SK-N-SH (cell line): ENCODE measurements around the gene NOP56.

Experiments used
- CHD2 ChIP-seq: fragments of 150-350 bp; IDR thresholded peaks from 2 replicates; pipeline ENCODE4 v1.6.1; 2018; ENCODE audit warnings: low read length; ENCODE audit not compliant: partially characterized antibody
- ELF1 ChIP-seq: IDR thresholded peaks from 2 replicates; pipeline ENCODE4 v1.4.0; 2012
- EP300 ChIP-seq, 2 experiments: IDR thresholded peaks; 2 replicates each; pipeline versions ENCODE4 v1.4.0 to v1.6.1; 2012; ENCODE audit warnings: borderline replicate concordance in 1 of 2, low read depth in 1 of 2, low read length in 1 of 2
- EZH2phosphoT487 ChIP-seq: fragments of 200-600 bp; sonication (generic); IDR thresholded peaks from 2 replicates; pipeline ENCODE4 v1.6.1; 2017; ENCODE audit warnings: low read depth, mixed run types, mild to moderate bottlenecking, antibody characterized with exemption, moderate library complexity, borderline replicate concordance
- FOXJ3 ChIP-seq: sonication (generic); formaldehyde crosslinking; IDR thresholded peaks from 2 replicates; pipeline ENCODE4 v1.5.1; 2020; ENCODE audit warnings: mild to moderate bottlenecking, missing genetic modification reagents
- GABPA ChIP-seq: IDR thresholded peaks from 2 replicates; pipeline ENCODE4 v1.4.0; 2012; ENCODE audit warnings: low read depth, mild to moderate bottlenecking
- GATA2 ChIP-seq: sonication (generic); formaldehyde crosslinking; IDR thresholded peaks from 2 replicates; pipeline ENCODE4 v1.5.0; 2020; ENCODE audit warnings: mild to moderate bottlenecking, missing genetic modification reagents
- NRF1 ChIP-seq: IDR thresholded peaks from 2 replicates; pipeline ENCODE4 v1.6.1; 2012; ENCODE audit warnings: low read depth, mild to moderate bottlenecking, low read length
- POLR2AphosphoS5 ChIP-seq: IDR thresholded peaks from 2 replicates; pipeline ENCODE4 v1.6.1; 2012; ENCODE audit warnings: low read depth, low read length
- SIN3A ChIP-seq: IDR thresholded peaks from 2 replicates; pipeline ENCODE4 v1.6.1; 2012; ENCODE audit warnings: low read depth, mild to moderate bottlenecking, low read length, moderate library complexity, borderline replicate concordance
- YY1 ChIP-seq: IDR thresholded peaks from 2 replicates; pipeline ENCODE4 v1.4.0; 2012; ENCODE audit warnings: low read depth, mild to moderate bottlenecking
- TF ChIP-seq, protein P1 (sequence below): IDR thresholded peaks from 2 replicates; pipeline ENCODE4 v1.4.0; 2012; ENCODE audit warnings: low read depth, borderline replicate concordance
- TF ChIP-seq, protein P2 (sequence below): fragments of 200-600 bp; sonication (generic); IDR thresholded peaks from 2 replicates; pipeline ENCODE4 v1.6.1; 2017; ENCODE audit warnings: antibody characterized with exemption, mild to moderate bottlenecking, moderate library complexity
- TF ChIP-seq, protein P3 (sequence below): IDR thresholded peaks from 2 replicates; pipeline ENCODE4 v1.6.1; 2012; ENCODE audit warnings: mild to moderate bottlenecking, low read depth, low read length, moderate library complexity

GRCh38 chr20:2610941-2611720, 41.3 kb upstream of the NOP56 start:
- TF ChIP-seq, protein P1, sequence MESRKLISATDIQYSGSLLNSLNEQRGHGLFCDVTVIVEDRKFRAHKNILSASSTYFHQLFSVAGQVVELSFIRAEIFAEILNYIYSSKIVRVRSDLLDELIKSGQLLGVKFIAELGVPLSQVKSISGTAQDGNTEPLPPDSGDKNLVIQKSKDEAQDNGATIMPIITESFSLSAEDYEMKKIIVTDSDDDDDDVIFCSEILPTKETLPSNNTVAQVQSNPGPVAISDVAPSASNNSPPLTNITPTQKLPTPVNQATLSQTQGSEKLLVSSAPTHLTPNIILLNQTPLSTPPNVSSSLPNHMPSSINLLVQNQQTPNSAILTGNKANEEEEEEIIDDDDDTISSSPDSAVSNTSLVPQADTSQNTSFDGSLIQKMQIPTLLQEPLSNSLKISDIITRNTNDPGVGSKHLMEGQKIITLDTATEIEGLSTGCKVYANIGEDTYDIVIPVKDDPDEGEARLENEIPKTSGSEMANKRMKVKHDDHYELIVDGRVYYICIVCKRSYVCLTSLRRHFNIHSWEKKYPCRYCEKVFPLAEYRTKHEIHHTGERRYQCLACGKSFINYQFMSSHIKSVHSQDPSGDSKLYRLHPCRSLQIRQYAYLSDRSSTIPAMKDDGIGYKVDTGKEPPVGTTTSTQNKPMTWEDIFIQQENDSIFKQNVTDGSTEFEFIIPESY, result no peak
- TF ChIP-seq, protein P2, sequence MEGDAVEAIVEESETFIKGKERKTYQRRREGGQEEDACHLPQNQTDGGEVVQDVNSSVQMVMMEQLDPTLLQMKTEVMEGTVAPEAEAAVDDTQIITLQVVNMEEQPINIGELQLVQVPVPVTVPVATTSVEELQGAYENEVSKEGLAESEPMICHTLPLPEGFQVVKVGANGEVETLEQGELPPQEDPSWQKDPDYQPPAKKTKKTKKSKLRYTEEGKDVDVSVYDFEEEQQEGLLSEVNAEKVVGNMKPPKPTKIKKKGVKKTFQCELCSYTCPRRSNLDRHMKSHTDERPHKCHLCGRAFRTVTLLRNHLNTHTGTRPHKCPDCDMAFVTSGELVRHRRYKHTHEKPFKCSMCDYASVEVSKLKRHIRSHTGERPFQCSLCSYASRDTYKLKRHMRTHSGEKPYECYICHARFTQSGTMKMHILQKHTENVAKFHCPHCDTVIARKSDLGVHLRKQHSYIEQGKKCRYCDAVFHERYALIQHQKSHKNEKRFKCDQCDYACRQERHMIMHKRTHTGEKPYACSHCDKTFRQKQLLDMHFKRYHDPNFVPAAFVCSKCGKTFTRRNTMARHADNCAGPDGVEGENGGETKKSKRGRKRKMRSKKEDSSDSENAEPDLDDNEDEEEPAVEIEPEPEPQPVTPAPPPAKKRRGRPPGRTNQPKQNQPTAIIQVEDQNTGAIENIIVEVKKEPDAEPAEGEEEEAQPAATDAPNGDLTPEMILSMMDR, result no peak
- no peak for TF ChIP-seq CHD2
- TF ChIP-seq, protein P3, sequence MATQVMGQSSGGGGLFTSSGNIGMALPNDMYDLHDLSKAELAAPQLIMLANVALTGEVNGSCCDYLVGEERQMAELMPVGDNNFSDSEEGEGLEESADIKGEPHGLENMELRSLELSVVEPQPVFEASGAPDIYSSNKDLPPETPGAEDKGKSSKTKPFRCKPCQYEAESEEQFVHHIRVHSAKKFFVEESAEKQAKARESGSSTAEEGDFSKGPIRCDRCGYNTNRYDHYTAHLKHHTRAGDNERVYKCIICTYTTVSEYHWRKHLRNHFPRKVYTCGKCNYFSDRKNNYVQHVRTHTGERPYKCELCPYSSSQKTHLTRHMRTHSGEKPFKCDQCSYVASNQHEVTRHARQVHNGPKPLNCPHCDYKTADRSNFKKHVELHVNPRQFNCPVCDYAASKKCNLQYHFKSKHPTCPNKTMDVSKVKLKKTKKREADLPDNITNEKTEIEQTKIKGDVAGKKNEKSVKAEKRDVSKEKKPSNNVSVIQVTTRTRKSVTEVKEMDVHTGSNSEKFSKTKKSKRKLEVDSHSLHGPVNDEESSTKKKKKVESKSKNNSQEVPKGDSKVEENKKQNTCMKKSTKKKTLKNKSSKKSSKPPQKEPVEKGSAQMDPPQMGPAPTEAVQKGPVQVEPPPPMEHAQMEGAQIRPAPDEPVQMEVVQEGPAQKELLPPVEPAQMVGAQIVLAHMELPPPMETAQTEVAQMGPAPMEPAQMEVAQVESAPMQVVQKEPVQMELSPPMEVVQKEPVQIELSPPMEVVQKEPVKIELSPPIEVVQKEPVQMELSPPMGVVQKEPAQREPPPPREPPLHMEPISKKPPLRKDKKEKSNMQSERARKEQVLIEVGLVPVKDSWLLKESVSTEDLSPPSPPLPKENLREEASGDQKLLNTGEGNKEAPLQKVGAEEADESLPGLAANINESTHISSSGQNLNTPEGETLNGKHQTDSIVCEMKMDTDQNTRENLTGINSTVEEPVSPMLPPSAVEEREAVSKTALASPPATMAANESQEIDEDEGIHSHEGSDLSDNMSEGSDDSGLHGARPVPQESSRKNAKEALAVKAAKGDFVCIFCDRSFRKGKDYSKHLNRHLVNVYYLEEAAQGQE, result no peak
- TF ChIP-seq SIN3A, result no peak
- no peak for TF ChIP-seq EZH2phosphoT487
- no peak for TF ChIP-seq YY1
- no peak for TF ChIP-seq GATA2
- no peak for TF ChIP-seq FOXJ3 (CRISPR knock-in tag)
- no peak for TF ChIP-seq POLR2AphosphoS5
- TF ChIP-seq EP300 (IDR thresholded peaks at IDR 0.05; ENCODE audit: borderline replicate concordance in 1 of 2, low read depth in 1 of 2, low read length in 1 of 2), result no peak
- no peak for TF ChIP-seq GABPA
- no peak for TF ChIP-seq ELF1
- TF ChIP-seq NRF1, result no peak
